Measurements from ENCODE around the gene ZNF821.
A peak's percentile ranks its signal among the peaks of the same experiment; 100 is the strongest.

ZNF821 gene

GRCh38 chr16:71848622-71849021 lies 35.4 kb downstream of the ZNF821 start:
- DNase-seq (ENCODE audit: low spot score), result no peak
- no peak overlapping the region for H3K27ac ChIP-seq
- POLR2A ChIA-PET (ENCODE audit: low non-redundant PET), result no interaction called here
- CTCF ChIA-PET, result no interaction called here
- no peak for TF ChIP-seq CTCF (conservative IDR thresholded peaks at IDR 0.05; ENCODE audit: low read depth)

- DNase-seq (ENCODE audit: low spot score), result no peak
- POLR2A ChIA-PET (ENCODE audit: low non-redundant PET), result no interaction called here
- TF ChIP-seq CTCF (conservative IDR thresholded peaks at IDR 0.05; ENCODE audit: low read depth), result no peak
- H3K27ac ChIP-seq, result no peak overlapping the region
- CTCF ChIA-PET, result interaction anchor here (2.4 kb wide), 1 partner anchor 35 kb away, joined by 6 read pairs; no protein-coding TSS in a partner anchor
Measured at GRCh38 chr16:71847096-71847495, 36.9 kb downstream of the ZNF821 start.

- DNase-seq (ENCODE audit: low spot score), result peak; percentile 18
- peak overlapping the region; percentile 71 for H3K27ac ChIP-seq
- POLR2A ChIA-PET (ENCODE audit: low non-redundant PET), result no interaction called here
- TF ChIP-seq CTCF (conservative IDR thresholded peaks at IDR 0.05; ENCODE audit: low read depth), result no peak
- CTCF ChIA-PET, result interaction anchor here (2.4 kb wide), 1 partner anchor 36 kb away, joined by 6 read pairs; no protein-coding TSS in a partner anchor
Measured at GRCh38 chr16:71846431-71846830, 37.6 kb downstream of the ZNF821 start.

- peak; percentile 97 for DNase-seq (ENCODE audit: low spot score)
- ChIA-PET CTCF (interaction anchor here (0.7 to 2.4 kb wide), 3 partner anchors 23 to 68 kb away, joined by 3 to 6 read pairs (median 5); no protein-coding TSS in a partner anchor), POLR2A (ENCODE audit: low non-redundant PET) (interaction anchor here (0.8 kb wide), 1 partner anchor 49 kb away, joined by 3 read pairs; the partner anchor contains the start of gene IST1)
- no peak for TF ChIP-seq CTCF (conservative IDR thresholded peaks at IDR 0.05; ENCODE audit: low read depth)
- H3K27ac ChIP-seq, result peak within 1 kb of the TSS; percentile 71
Measured at GRCh38 chr16:71845639-71846430, 38.1 kb downstream of the ZNF821 start, which contains the start of gene ATXN1L. Gene ATXN1L (plus strand): TSS chr16:71845976. CDS start chr16:71849741, 3,765 bp downstream.

GRCh38 chr16:71843572-71843971 lies 40.4 kb downstream of the ZNF821 start:
- H3K27ac ChIP-seq, result no peak overlapping the region
- no peak for TF ChIP-seq CTCF (conservative IDR thresholded peaks at IDR 0.05; ENCODE audit: low read depth)
- ChIA-PET CTCF (no interaction called here), POLR2A (ENCODE audit: low non-redundant PET) (interaction anchor here (0.5 kb wide), 1 partner anchor 51 kb away, joined by 5 read pairs; no protein-coding TSS in a partner anchor)
- DNase-seq (ENCODE audit: low spot score), result no peak

GRCh38 chr16:71840052-71840451 lies 43.9 kb downstream of the ZNF821 start:
- ChIA-PET CTCF (interaction anchor here (0.6 kb wide), 1 partner anchor 95 kb away, joined by 3 read pairs; no protein-coding TSS in a partner anchor), POLR2A (ENCODE audit: low non-redundant PET) (no interaction called here)
- H3K27ac ChIP-seq, result no peak overlapping the region
- DNase-seq (ENCODE audit: low spot score), result no peak
- TF ChIP-seq CTCF (conservative IDR thresholded peaks at IDR 0.05; ENCODE audit: low read depth), result no peak
